22Rv1 (cell line): Measurements from ENCODE around the gene MSMP.

ENCODE experiments used
- CTCF ChIP-seq: fragments of 450-650 bp; IDR thresholded peaks from 2 replicates; pipeline ENCODE4 v1.5.1; 2017; ENCODE audit warnings: mild to moderate bottlenecking
- ZFX ChIP-seq: fragments of 450-650 bp; IDR thresholded peaks from 2 replicates; pipeline ENCODE4 v1.6.1; 2017; ENCODE audit warnings: antibody characterized with exemption, borderline replicate concordance

DNA sequence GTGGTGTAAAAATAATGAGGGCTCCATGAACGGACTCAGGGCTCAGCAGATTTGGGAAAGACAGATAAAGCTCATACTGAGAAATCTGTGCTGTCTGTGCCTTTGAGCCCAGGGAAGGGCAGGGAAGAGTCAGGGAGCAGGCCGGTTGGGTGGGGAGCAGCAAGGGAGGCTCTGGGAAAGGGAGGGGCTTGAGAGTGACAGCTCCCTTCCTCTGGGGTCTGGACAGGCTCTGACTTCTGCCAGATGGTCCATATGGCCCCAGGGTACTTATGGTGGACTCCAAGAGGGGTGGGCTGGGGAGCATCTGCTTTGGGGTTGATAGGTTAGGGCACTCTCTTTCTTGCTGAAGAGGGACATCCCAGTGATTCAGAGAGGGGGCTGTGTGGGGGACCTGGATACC lies 39.4 kb upstream of the MSMP start:
- no peak for TF ChIP-seq CTCF
- TF ChIP-seq ZFX: no peak
